IMR-90 (cell line): ENCODE data around the gene ZNF579.

ENCODE experiments used
- CEBPB ChIP-seq: IDR thresholded peaks from 2 replicates; pipeline ENCODE4 v1.6.1; 2012; ENCODE audit warnings: low read depth, low read length, improper control_type of control experiment
- CHD1 ChIP-seq: IDR thresholded peaks from 2 replicates; pipeline ENCODE4 v1.6.1; 2012; ENCODE audit warnings: low read depth, low read length, improper control_type of control experiment
- MAFK ChIP-seq: IDR thresholded peaks from 2 replicates; pipeline ENCODE4 v1.6.1; 2012; ENCODE audit warnings: low read depth, low read length, improper control_type of control experiment
- MXI1 ChIP-seq: IDR thresholded peaks from 2 replicates; pipeline ENCODE4 v1.6.1; 2012; ENCODE audit warnings: low read depth, mild to moderate bottlenecking, low read length, moderate library complexity, borderline replicate concordance
- NFE2L2 ChIP-seq: fragments of 150-350 bp; IDR thresholded peaks from 2 replicates; pipeline ENCODE4 v1.6.1; 2016; ENCODE audit warnings: low read depth, mild to moderate bottlenecking, low read length
- POLR2A ChIP-seq: IDR thresholded peaks from 2 replicates; pipeline ENCODE4 v1.6.1; 2012; ENCODE audit warnings: mild to moderate bottlenecking, low read depth, low read length
- RAD21 ChIP-seq: IDR thresholded peaks from 2 replicates; pipeline ENCODE4 v1.6.1; 2012; ENCODE audit warnings: low read length, improper control_type of control experiment
- USF2 ChIP-seq: fragments of 150-350 bp; IDR thresholded peaks from 2 replicates; pipeline ENCODE4 v1.6.1; 2017; ENCODE audit warnings: mild to moderate bottlenecking, antibody characterized with exemption, low read length, low read depth
- TF ChIP-seq, protein P1 (sequence below): conservative IDR thresholded peaks from 2 replicates; pipeline ENCODE4 v1.5.1; 2012; ENCODE audit warnings: mild to moderate bottlenecking, low read depth, low read length, improper control_type of control experiment

- TF ChIP-seq POLR2A (no peak), MXI1 (no peak), CEBPB (no peak), RAD21 (no peak), CHD1 (no peak), MAFK (no peak), NFE2L2 (no peak), USF2 (no peak)
- TF ChIP-seq, protein P1, sequence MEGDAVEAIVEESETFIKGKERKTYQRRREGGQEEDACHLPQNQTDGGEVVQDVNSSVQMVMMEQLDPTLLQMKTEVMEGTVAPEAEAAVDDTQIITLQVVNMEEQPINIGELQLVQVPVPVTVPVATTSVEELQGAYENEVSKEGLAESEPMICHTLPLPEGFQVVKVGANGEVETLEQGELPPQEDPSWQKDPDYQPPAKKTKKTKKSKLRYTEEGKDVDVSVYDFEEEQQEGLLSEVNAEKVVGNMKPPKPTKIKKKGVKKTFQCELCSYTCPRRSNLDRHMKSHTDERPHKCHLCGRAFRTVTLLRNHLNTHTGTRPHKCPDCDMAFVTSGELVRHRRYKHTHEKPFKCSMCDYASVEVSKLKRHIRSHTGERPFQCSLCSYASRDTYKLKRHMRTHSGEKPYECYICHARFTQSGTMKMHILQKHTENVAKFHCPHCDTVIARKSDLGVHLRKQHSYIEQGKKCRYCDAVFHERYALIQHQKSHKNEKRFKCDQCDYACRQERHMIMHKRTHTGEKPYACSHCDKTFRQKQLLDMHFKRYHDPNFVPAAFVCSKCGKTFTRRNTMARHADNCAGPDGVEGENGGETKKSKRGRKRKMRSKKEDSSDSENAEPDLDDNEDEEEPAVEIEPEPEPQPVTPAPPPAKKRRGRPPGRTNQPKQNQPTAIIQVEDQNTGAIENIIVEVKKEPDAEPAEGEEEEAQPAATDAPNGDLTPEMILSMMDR: no peak
Measured at GRCh38 chr19:55590109-55590508, 9.5 kb upstream of the ZNF579 start.
